ENCODE results near the gene HIGD1A.

GRCh38 chr3:42736531-42736930, 67.8 kb downstream of the HIGD1A start:
- TF ChIP-seq CTCF (IDR thresholded peaks at IDR 0.05) (no peak), POLR2AphosphoS5 (IDR thresholded peaks at IDR 0.05; ENCODE audit: low read depth, low read length) (no peak), RXRA (IDR thresholded peaks at IDR 0.05; ENCODE audit: borderline replicate concordance, low read depth) (no peak)

Measured in SK-N-SH (cell line).